Prostate gland (tissue), 2 donors: ENCODE measurements around the gene GNLY.

Experiments
- POLR2A ChIP-seq: fragments of 450-650 bp; IDR thresholded peaks from one replicate; pipeline ENCODE4 v1.6.1; 2016; ENCODE audit warnings: antibody characterized with exemption, mild to moderate bottlenecking
- TF ChIP-seq, protein P1 (sequence below), 4 experiments: fragments of 200-600 bp in 2 of 4; fragments of 450-650 bp in 2 of 4; sonication (generic) in 2 of 4; IDR thresholded peaks; 1 replicate in 3 of 4; 2 replicates in 1 of 4; pipeline ENCODE4 v1.5.1; 2016 to 2019; ENCODE audit warnings: antibody characterized with exemption in 4 of 4, mild to moderate bottlenecking in 2 of 4, moderate library complexity in 2 of 4

DNA sequence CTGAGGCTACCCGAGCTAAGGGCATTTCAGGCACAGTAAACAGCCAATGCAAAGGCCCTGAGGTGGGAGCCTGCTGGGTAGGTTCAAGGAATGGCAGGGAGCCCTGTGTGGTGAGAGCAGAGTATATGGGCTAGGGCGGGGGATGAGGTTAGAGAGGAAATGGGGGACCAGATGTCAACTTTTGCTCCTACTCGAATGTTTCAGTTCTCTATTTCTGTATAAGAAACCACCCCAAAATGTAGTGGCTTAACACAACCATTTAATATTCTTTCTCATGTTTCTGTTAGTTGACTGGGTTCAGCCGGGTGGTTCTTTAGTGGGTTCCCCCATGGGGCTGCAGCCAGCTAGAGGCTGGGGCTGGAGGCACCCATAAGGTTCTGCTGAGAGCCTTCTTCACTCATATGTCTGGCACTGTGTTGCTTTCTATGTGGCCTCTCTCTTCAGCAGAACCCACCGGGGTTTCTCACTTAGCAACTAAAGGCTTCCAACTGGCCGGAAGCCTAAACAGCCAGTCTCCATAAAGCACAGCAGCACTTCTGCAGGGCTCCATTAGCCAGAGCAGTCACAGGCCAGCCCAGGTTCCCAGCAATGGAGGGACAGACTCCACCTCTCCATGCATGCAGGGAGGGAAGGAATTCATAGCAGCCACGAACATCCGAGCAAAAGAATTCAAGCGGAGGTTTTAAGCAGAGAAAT is 54.0 kb downstream of the GNLY start:
- TF ChIP-seq POLR2A: no peak
- TF ChIP-seq, protein P1, sequence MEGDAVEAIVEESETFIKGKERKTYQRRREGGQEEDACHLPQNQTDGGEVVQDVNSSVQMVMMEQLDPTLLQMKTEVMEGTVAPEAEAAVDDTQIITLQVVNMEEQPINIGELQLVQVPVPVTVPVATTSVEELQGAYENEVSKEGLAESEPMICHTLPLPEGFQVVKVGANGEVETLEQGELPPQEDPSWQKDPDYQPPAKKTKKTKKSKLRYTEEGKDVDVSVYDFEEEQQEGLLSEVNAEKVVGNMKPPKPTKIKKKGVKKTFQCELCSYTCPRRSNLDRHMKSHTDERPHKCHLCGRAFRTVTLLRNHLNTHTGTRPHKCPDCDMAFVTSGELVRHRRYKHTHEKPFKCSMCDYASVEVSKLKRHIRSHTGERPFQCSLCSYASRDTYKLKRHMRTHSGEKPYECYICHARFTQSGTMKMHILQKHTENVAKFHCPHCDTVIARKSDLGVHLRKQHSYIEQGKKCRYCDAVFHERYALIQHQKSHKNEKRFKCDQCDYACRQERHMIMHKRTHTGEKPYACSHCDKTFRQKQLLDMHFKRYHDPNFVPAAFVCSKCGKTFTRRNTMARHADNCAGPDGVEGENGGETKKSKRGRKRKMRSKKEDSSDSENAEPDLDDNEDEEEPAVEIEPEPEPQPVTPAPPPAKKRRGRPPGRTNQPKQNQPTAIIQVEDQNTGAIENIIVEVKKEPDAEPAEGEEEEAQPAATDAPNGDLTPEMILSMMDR (IDR thresholded peaks at IDR 0.05): no peak
